ENCODE data around the gene ANKRD22. TPM values are rescaled to one million over a fixed set of nuclear protein-coding genes. Genes with fewer than 3 reads are reported as not detected.

ANKRD22 gene
- total RNA-seq, 1 donor from 2014 or later: not detected

DNA sequence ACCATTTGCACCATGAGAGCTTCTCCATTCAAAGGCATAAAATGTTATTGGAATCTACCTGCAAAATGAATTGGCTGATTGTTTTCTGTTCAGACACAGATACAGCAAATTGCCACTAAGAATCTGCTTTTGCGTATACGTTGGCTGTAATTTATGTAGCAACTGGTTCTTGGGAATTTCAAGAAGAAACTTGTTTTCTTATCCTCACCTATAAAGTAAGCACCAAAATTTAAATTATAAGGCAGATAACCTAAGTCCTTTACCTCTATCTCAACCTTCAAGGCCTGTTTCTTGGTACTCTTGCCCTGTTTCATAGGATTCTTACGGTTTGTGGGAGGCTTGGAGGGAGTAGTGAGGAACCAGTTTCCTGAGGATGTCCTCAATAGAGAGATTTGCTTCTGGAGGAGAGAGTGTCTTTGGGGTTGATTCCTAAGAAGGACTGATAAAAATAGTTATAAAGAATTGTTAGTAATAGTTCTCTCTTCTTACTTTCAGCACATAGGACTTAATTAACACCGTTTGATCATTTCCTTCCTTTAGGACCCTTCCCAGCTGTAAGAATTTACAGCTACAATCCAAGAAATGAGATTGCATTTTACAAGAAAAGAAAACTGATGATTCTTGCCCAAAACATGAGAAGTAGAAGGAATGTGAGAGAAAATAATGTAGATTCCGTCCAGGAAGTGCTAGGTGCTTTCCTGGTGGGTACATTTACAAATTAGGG lies 30.4 kb upstream of the ANKRD22 start:
- Mint-ChIP-seq H3K4me1 (ENCODE audit: low read depth, unreplicated experiment) (peaks cover 5% of the 10 kb centered on the region), H3K27ac (ENCODE audit: unreplicated experiment) (no peak overlapping the region), H3K4me3 (ENCODE audit: unreplicated experiment) (no peak overlapping the region), H3K36me3 (ENCODE audit: unreplicated experiment) (no peaks in the 10 kb centered on the region), H3K27me3 (ENCODE audit: unreplicated experiment) (peaks cover 3% of the 10 kb centered on the region), H3K9me3 (ENCODE audit: unreplicated experiment) (peaks cover 4% of the 10 kb centered on the region)
- TF ChIP-seq, protein P1, sequence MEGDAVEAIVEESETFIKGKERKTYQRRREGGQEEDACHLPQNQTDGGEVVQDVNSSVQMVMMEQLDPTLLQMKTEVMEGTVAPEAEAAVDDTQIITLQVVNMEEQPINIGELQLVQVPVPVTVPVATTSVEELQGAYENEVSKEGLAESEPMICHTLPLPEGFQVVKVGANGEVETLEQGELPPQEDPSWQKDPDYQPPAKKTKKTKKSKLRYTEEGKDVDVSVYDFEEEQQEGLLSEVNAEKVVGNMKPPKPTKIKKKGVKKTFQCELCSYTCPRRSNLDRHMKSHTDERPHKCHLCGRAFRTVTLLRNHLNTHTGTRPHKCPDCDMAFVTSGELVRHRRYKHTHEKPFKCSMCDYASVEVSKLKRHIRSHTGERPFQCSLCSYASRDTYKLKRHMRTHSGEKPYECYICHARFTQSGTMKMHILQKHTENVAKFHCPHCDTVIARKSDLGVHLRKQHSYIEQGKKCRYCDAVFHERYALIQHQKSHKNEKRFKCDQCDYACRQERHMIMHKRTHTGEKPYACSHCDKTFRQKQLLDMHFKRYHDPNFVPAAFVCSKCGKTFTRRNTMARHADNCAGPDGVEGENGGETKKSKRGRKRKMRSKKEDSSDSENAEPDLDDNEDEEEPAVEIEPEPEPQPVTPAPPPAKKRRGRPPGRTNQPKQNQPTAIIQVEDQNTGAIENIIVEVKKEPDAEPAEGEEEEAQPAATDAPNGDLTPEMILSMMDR (IDR thresholded peaks at IDR 0.05; ENCODE audit: partially characterized antibody, unreplicated experiment): no peak
- no peak for DNase-seq

DNA sequence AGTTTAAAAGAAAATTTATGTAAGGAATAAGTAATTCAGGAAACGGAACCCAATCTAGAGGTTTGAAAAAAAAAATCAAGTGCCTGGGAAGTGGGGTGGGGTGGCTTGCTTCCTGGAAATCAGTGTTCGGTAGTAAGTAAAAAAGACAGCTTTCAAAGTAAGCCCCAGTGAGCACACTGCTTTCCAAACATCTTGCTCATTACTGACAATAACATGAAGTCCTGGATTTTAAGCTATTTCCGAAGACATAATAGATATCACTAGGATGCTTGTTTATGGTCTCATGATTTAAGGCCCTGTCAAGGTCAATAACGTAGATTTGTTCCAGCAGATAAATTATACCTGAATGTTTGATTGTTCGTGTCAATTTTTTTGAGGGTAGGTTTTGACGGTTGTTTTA lies 29.7 kb upstream of the ANKRD22 start:
- peaks cover 4% of the 10 kb centered on the region for H3K9me3 Mint-ChIP-seq (ENCODE audit: unreplicated experiment)
- TF ChIP-seq, protein P1 (IDR thresholded peaks at IDR 0.05; ENCODE audit: partially characterized antibody, unreplicated experiment): no peak
- peaks cover 5% of the 10 kb centered on the region for H3K4me1 Mint-ChIP-seq (ENCODE audit: low read depth, unreplicated experiment)

DNA sequence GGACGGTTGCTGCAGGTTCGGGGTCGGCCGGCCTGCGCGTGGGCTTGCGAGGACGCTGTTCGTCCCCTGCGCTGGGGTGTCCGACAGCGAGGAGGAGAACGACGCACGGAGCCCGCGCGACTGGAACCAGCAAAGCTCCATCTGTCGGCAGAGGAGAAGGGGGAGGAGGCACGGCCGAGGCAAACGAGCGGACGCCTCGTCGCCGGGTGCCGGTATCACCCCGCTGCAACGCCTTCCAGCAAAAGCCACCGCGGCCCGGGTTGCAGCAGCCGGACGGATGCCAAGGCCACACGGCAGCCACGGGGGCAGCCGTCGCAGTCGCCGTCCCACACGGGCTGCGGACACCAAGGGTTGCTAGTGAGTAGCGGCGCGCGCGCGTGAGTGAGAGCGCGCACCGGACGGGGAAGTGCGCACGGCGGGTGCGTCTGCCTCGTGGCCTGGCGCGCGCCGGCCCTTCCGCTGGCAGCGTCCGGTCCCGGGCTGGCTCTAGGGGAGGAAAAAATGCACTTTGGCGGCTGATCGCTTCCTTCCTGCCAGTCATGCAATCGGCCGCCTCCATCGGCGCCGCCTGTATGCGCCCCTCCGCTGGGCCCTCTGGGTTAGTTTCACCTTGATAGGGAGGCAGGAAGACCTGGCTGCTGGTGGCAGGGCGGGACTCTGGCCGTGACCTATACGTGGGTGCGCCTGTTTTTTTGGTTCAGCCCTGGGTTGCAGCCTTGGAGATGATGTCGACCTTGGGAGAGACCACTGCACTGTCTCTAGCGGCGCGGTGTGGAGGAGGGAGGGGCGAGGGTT lies 28.8 kb upstream of the ANKRD22 start:
- H3K27ac Mint-ChIP-seq (ENCODE audit: unreplicated experiment): peak overlapping the region; percentile 92
- peaks cover 5% of the 10 kb centered on the region for H3K4me1 Mint-ChIP-seq (ENCODE audit: low read depth, unreplicated experiment)
- H3K36me3 Mint-ChIP-seq (ENCODE audit: unreplicated experiment): no peaks in the 10 kb centered on the region
- H3K27me3 Mint-ChIP-seq (ENCODE audit: unreplicated experiment): peaks cover 3% of the 10 kb centered on the region
- TF ChIP-seq, protein P1 (IDR thresholded peaks at IDR 0.05; ENCODE audit: partially characterized antibody, unreplicated experiment): no peak
- peak overlapping the region; percentile 97 for H3K4me3 Mint-ChIP-seq (ENCODE audit: unreplicated experiment)
- peaks cover 4% of the 10 kb centered on the region for H3K9me3 Mint-ChIP-seq (ENCODE audit: unreplicated experiment)
- DNase-seq: peak; percentile 81

More for the DNA sequence above, 29.7 kb upstream of the ANKRD22 start:
- Mint-ChIP-seq H3K4me3 (ENCODE audit: unreplicated experiment) (peak overlapping the region; percentile 97), H3K36me3 (ENCODE audit: unreplicated experiment) (no peaks in the 10 kb centered on the region), H3K27ac (ENCODE audit: unreplicated experiment) (peak overlapping the region; percentile 29), H3K27me3 (ENCODE audit: unreplicated experiment) (peaks cover 3% of the 10 kb centered on the region)
- DNase-seq: no peak

DNA sequence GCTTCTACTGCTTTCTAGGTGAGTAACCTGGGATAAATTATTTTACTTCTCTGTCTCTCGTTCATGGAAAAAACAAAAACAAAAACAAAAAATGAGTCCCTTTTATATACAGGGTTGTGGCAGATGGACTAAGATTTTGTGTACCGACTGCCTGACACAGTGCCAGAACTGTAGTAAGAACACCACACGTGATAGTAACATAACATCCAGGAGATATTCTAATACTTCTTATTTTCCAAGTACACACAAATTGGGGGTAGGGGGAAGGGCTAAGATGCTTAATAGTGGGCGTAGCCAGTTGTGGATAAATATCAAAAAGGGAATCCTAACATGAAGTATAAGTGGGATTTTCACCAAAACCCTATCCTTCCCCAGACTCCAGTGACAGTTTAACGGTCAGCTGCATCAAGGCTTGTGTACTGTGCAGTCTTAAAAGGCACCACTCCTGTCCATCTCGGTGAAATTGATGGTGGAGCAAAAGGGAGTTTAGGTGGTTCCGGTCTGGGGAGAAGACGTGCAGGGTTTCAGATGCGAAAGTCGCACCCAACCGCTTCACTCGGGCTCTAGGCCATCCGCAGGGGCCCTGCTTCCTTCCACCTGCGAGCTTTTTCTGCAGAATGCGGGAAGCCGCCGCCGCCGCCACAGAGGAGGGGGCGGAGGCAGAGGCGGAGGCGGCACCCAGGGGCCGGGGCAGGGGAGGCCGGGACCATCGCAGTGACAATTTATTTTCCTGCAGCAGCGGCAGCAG lies 28.1 kb upstream of the ANKRD22 start, which contains the start of gene STAMBPL1:
TSS of gene STAMBPL1 (plus strand) at position 712 of the 748 bp plus-strand sequence. CDS start 21,464 bp downstream, outside the sequence.
- TF ChIP-seq, protein P1 (IDR thresholded peaks at IDR 0.05; ENCODE audit: partially characterized antibody, unreplicated experiment): no peak
- peak within 1 kb of the TSS; percentile 97 for H3K4me3 Mint-ChIP-seq (ENCODE audit: unreplicated experiment)
- H3K9me3 Mint-ChIP-seq (ENCODE audit: unreplicated experiment): peaks cover 4% of the 10 kb centered on the region
- H3K4me1 Mint-ChIP-seq (ENCODE audit: low read depth, unreplicated experiment): peaks cover 5% of the 10 kb centered on the region
- peak within 1 kb of the TSS; percentile 92 for H3K27ac Mint-ChIP-seq (ENCODE audit: unreplicated experiment)
- no peaks in the 10 kb centered on the region for H3K36me3 Mint-ChIP-seq (ENCODE audit: unreplicated experiment)
- no peak for DNase-seq
- peaks cover 3% of the 10 kb centered on the region for H3K27me3 Mint-ChIP-seq (ENCODE audit: unreplicated experiment)

Data from glutamatergic neuron (in vitro differentiated cells).